IMR-90 (cell line): ENCODE data around the gene DIAPH2. TPM values are rescaled to one million over a fixed set of nuclear protein-coding genes. Genes with fewer than 3 reads are reported as not detected.

Experiments
- ATAC-seq: fragments of 200-7000 bp; cut with Tn5 transposase; 2 replicates; pipeline ENCODE4 v1.9.1; 2020; ENCODE audit warnings: low read depth, mild to moderate bottlenecking, moderate library complexity
- BruUV-seq: library from RNA; stranded (reverse); fragments of 400-500 nt; replicated peaks from 2 replicates; lab custom pipeline; 2021; lab: Mats Ljungman, UMichigan
- CTCF ChIA-PET: fragments of 300-600 bp; formaldehyde crosslinking; extraction: SDS; loops from one replicate; lab custom pipeline; 2021; ENCODE audit warnings: antibody characterized with exemption; lab: Yijun Ruan, JAX
- POLR2A ChIA-PET: fragments of 300-600 bp; sonication (Branson Sonifier 250); formaldehyde crosslinking; loops from one replicate; lab custom pipeline; 2022; ENCODE audit warnings: antibody characterized with exemption; ENCODE audit not compliant: unreplicated experiment; lab: Charles Lee
- DNase-seq: peaks from one replicate; pipeline ENCODE4 v3.0.0; 2013
- H2AFZ ChIP-seq: replicated peaks from 2 replicates; pipeline ENCODE3; 2013; ENCODE audit warnings: low read length, mild to moderate bottlenecking; ENCODE audit not compliant: poor library complexity
- H2AK5ac ChIP-seq: 2 replicates; pipeline ENCODE4 v1.6.1; 2013; ENCODE audit warnings: low read depth, low read length, inconsistent platforms
- H2AK9ac ChIP-seq: replicated peaks from 2 replicates; pipeline ENCODE3; 2013; ENCODE audit warnings: mild to moderate bottlenecking, low read depth, low read length, moderate library complexity; ENCODE audit not compliant: poor library complexity
- H2BK120ac ChIP-seq: 2 replicates; pipeline ENCODE4 v1.6.1; 2013; ENCODE audit warnings: low read depth, low read length, inconsistent platforms
- H2BK15ac ChIP-seq: 3 replicates; pipeline ENCODE4 v1.6.1; 2013; ENCODE audit warnings: low read depth, low read length, inconsistent platforms
- H2BK20ac ChIP-seq: 2 replicates; pipeline ENCODE4 v1.6.1; 2013; ENCODE audit warnings: low read depth, mild to moderate bottlenecking, inconsistent platforms, low read length, moderate library complexity
- H2BK5ac ChIP-seq: 2 replicates; pipeline ENCODE4 v1.6.1; 2013; ENCODE audit warnings: mild to moderate bottlenecking, low read depth, low read length, inconsistent platforms; ENCODE audit not compliant: poor library complexity, severe bottlenecking
- H3K14ac ChIP-seq: replicated peaks from 2 replicates; pipeline ENCODE4 v1.6.1; 2013; ENCODE audit warnings: low read depth, low read length, inconsistent platforms
- H3K18ac ChIP-seq: 2 replicates; pipeline ENCODE4 v1.6.1; 2013; ENCODE audit warnings: low read depth, low read length, control low read depth
- H3K23ac ChIP-seq: 2 replicates; pipeline ENCODE4 v1.6.1; 2013; ENCODE audit warnings: low read depth, low read length, inconsistent platforms
- H3K27ac ChIP-seq: 2 replicates; pipeline ENCODE4 v1.5.1; 2013; ENCODE audit warnings: mild to moderate bottlenecking, control low read depth, low read length; ENCODE audit not compliant: insufficient read depth
- H3K27me3 ChIP-seq: 2 replicates; pipeline ENCODE4 v1.6.1; 2013; ENCODE audit warnings: low read length; ENCODE audit not compliant: control insufficient read depth, insufficient read depth
- H3K36me3 ChIP-seq: 2 replicates; pipeline ENCODE4 v1.6.1; 2013; ENCODE audit warnings: low read length, mixed read lengths; ENCODE audit not compliant: control insufficient read depth, insufficient read depth
- H3K4ac ChIP-seq: 2 replicates; pipeline ENCODE4 v1.6.1; 2013; ENCODE audit warnings: low read depth, low read length, inconsistent platforms
- H3K4me1 ChIP-seq: 2 replicates; pipeline ENCODE4 v1.6.1; 2013; ENCODE audit warnings: low read length, mixed read lengths; ENCODE audit not compliant: control insufficient read depth, insufficient read depth
- H3K4me2 ChIP-seq: 2 replicates; pipeline ENCODE4 v1.6.1; 2013; ENCODE audit warnings: low read depth, mild to moderate bottlenecking, control low read depth, low read length, moderate library complexity
- H3K4me3 ChIP-seq: 2 replicates; pipeline ENCODE4 v1.5.1; 2013; ENCODE audit warnings: low read depth, mild to moderate bottlenecking, control low read depth, low read length, moderate library complexity; ENCODE audit not compliant: insufficient read depth
- H3K56ac ChIP-seq: 2 replicates; pipeline ENCODE4 v1.6.1; 2013; ENCODE audit warnings: low read length, inconsistent platforms; ENCODE audit not compliant: insufficient read depth; ENCODE audit errors: extremely low read depth
- H3K79me1 ChIP-seq, 2 experiments: 2 replicates each; pipeline ENCODE4 v1.6.1; 2013; ENCODE audit warnings: low read length in 2 of 2, inconsistent platforms in 1 of 2, low read depth in 1 of 2
- H3K9ac ChIP-seq: 2 replicates; pipeline ENCODE4 v1.6.1; 2013; ENCODE audit warnings: low read depth, low read length, control low read depth
- H3K9me1 ChIP-seq: 2 replicates; pipeline ENCODE4 v1.6.1; 2013; ENCODE audit warnings: low read length, inconsistent platforms; ENCODE audit not compliant: insufficient read depth
- H3K9me3 ChIP-seq: 2 replicates; pipeline ENCODE4 v1.6.1; 2013; ENCODE audit warnings: low read length; ENCODE audit not compliant: control insufficient read depth, insufficient read depth
- H4K20me1 ChIP-seq: 2 replicates; pipeline ENCODE4 v1.6.1; 2013; ENCODE audit warnings: low read length, inconsistent platforms; ENCODE audit not compliant: insufficient read depth
- H4K5ac ChIP-seq: 2 replicates; pipeline ENCODE4 v1.6.1; 2013; ENCODE audit warnings: mild to moderate bottlenecking, low read depth, low read length, control low read depth
- H4K8ac ChIP-seq, 2 experiments: 2 replicates each; pipeline ENCODE4 v1.6.1; 2013; ENCODE audit warnings: low read depth in 2 of 2, low read length in 2 of 2, control low read depth in 1 of 2, inconsistent platforms in 1 of 2
- H4K91ac ChIP-seq: 2 replicates; pipeline ENCODE4 v1.6.1; 2013; ENCODE audit warnings: low read depth, low read length, inconsistent platforms; ENCODE audit not compliant: insufficient read depth
- BHLHE40 ChIP-seq: fragments of 150-350 bp; IDR thresholded peaks from 2 replicates; pipeline ENCODE4 v1.6.1; 2016; ENCODE audit warnings: mild to moderate bottlenecking, low read depth, low read length
- CHD1 ChIP-seq: IDR thresholded peaks from 2 replicates; pipeline ENCODE4 v1.6.1; 2012; ENCODE audit warnings: low read depth, low read length, improper control_type of control experiment
- ELK1 ChIP-seq: fragments of 150-350 bp; IDR thresholded peaks from 2 replicates; pipeline ENCODE4 v1.6.1; 2016; ENCODE audit warnings: low read depth, mild to moderate bottlenecking, low read length, moderate library complexity, borderline replicate concordance
- FOS ChIP-seq: fragments of 150-350 bp; IDR thresholded peaks from 2 replicates; pipeline ENCODE4 v1.6.1; 2016; ENCODE audit warnings: low read depth, low read length
- MAFK ChIP-seq: IDR thresholded peaks from 2 replicates; pipeline ENCODE4 v1.6.1; 2012; ENCODE audit warnings: low read depth, low read length, improper control_type of control experiment
- MAZ ChIP-seq: IDR thresholded peaks from 2 replicates; pipeline ENCODE4 v1.6.1; 2012; ENCODE audit warnings: low read depth, mild to moderate bottlenecking, low read length, improper control_type of control experiment, moderate library complexity, borderline replicate concordance
- RFX5 ChIP-seq: IDR thresholded peaks from 2 replicates; pipeline ENCODE4 v1.8.0; 2012; ENCODE audit warnings: low read depth, mild to moderate bottlenecking, low read length, moderate library complexity
- WGBS, 2 experiments: methylation state at CpG; one replicate each; pipeline versions ENCODE4 v1.1.5 to v1.1.7; 2013; ENCODE audit warnings: missing lambda C conversion rate in 2 of 2; ENCODE audit not compliant: insufficient read length in 1 of 2; ENCODE audit errors: extremely low coverage in 2 of 2; 5-methylcytosine and 5-hydroxymethylcytosine counted together
- dilution Hi-C: fragments of 300-500 bp; cut with HindIII; formaldehyde crosslinking; loops from one replicate; pipeline ENCODE4 v1.14.3; 2018; ENCODE audit warnings: low sequenced_read_pairs; ENCODE audit not compliant: unreplicated experiment
- in situ Hi-C: fragments of 300-500 bp; cut with MboI; formaldehyde crosslinking; loops from 3 replicates; pipeline ENCODE4 v1.14.3; 2019; ENCODE audit warnings: low sequenced_read_pairs, inconsistent platforms, mixed read lengths
- intact Hi-C: fragments of 100-400 bp; cut with micrococcal nuclease; formaldehyde crosslinking; loops from 2 replicates; pipeline ENCODE4 v1.10.0; 2022
- polyA plus RNA-seq, 3 experiments: library from polyadenylated mRNA; depleted of rRNA; stranded (reverse); fragments of >200 nt; gene quantifications; 2 replicates each; pipeline ENCODE4 v1.2.3, GENCODE V29; 2012; ENCODE audit warnings: low replicate concordance in 1 of 3
- total RNA-seq: library from RNA; depleted of rRNA; stranded (reverse); fragments of >200 nt; gene quantifications from 2 replicates; pipeline ENCODE4 v1.2.3, GENCODE V29; 2012

DIAPH2 gene
- total and polyA plus RNA-seq, 2 of the 4 experiments (the other 2 are of a cell fraction) = 3.6 to 19.9 TPM

- CTCF ChIA-PET = no interaction called here
- H2AK5ac ChIP-seq = 0 out of 2 replicates have a peak overlapping the region, but pooled peaks have one; percentile 9
- no peak for ATAC-seq
Measured at GRCh38 chrX:96703816-96704215, 19.2 kb downstream of the DIAPH2 start.

More at GRCh38 chrX:96703816-96704215, 19.2 kb downstream of the DIAPH2 start:
- dilution Hi-C loops (no loop called here), in situ Hi-C loops (no loop called here), intact Hi-C loops (no loop called here)
- POLR2A ChIA-PET = no interaction called here
- TF ChIP-seq RFX5 = no peak
- TF ChIP-seq ELK1 = no peak
- no peak for TF ChIP-seq FOS
- TF ChIP-seq BHLHE40 = no peak
- no peak for TF ChIP-seq MAZ
- TF ChIP-seq CHD1 = no peak
- no peak for TF ChIP-seq MAFK
- no peaks in the 10 kb centered on the region for H3K9me3 ChIP-seq
- 0 out of 2 replicates have a peak overlapping the region, but pooled peaks have one; percentile 25 for H3K14ac ChIP-seq
- no peak overlapping the region for H2AFZ ChIP-seq
- no peak overlapping the region; the same call in 2 of the 3 replicates for H2BK15ac ChIP-seq
- no peaks in the 10 kb centered on the region for H3K36me3 ChIP-seq
- no TSS peak for BruUV-seq
- no peaks in the 10 kb centered on the region; the same call in 1 of the 2 replicates for H3K9me1 ChIP-seq
- H3K27me3 ChIP-seq = no peaks in the 10 kb centered on the region
- H4K20me1 ChIP-seq = no peaks in the 10 kb centered on the region
- DNase-seq = peak; percentile 6
- H2AK9ac ChIP-seq = no peak overlapping the region
- H3K4me3 ChIP-seq = no peak overlapping the region
- H3K18ac ChIP-seq = no peak overlapping the region
- no peak overlapping the region for H2BK20ac ChIP-seq
- H3K4me1 ChIP-seq = no peaks in the 10 kb centered on the region
- H2BK120ac ChIP-seq = no peak overlapping the region
- H3K9ac ChIP-seq = no peak overlapping the region
- H3K79me1 ChIP-seq = peaks cover 0 to 5% of the 10 kb centered on the region in 2 experiments; a peak in 3 of 4 replicates
- no peak overlapping the region for H3K23ac ChIP-seq
- no CpG with 5 or more reads among the region's 1 CpG for WGBS, 2 experiments
- no peak overlapping the region for H4K91ac ChIP-seq
- no peak overlapping the region for H3K4ac ChIP-seq
- H4K8ac ChIP-seq = no peak overlapping the region
- H2BK5ac ChIP-seq = no peak overlapping the region
- H4K5ac ChIP-seq = no peak overlapping the region
- no peak overlapping the region for H3K56ac ChIP-seq
- no peak overlapping the region for H3K4me2 ChIP-seq
- H3K27ac ChIP-seq = no peak overlapping the region
